Trophoblast cell (in vitro differentiated cells and primary cell): ENCODE measurements around the gene AGBL4.

ENCODE experiments used
- DNase-seq, 2 donors: peaks; one replicate each; pipeline ENCODE4 v3.0.0-alpha.2; 2016
- H2AFZ ChIP-seq: 2 replicates; pipeline ENCODE4 v1.6.1; 2013; ENCODE audit warnings: low read length, moderate library complexity, mild to moderate bottlenecking; ENCODE audit not compliant: insufficient read depth, poor library complexity
- H2AK5ac ChIP-seq: 2 replicates; pipeline ENCODE4 v1.6.1; 2013; ENCODE audit warnings: mild to moderate bottlenecking, low read length
- H2BK120ac ChIP-seq: 2 replicates; pipeline ENCODE4 v1.6.1; 2013; ENCODE audit warnings: low read length, mild to moderate bottlenecking, moderate library complexity; ENCODE audit not compliant: insufficient read depth, poor library complexity
- H2BK12ac ChIP-seq: 2 replicates; pipeline ENCODE4 v1.6.1; 2013; ENCODE audit warnings: mild to moderate bottlenecking, low read length, moderate library complexity
- H2BK5ac ChIP-seq: 2 replicates; pipeline ENCODE4 v1.6.1; 2013; ENCODE audit warnings: low read length, low read depth, moderate library complexity, mild to moderate bottlenecking; ENCODE audit not compliant: poor library complexity
- H3K14ac ChIP-seq: 2 replicates; pipeline ENCODE4 v1.6.1; 2013; ENCODE audit warnings: mild to moderate bottlenecking, low read length
- H3K18ac ChIP-seq: 2 replicates; pipeline ENCODE4 v1.6.1; 2013; ENCODE audit warnings: mild to moderate bottlenecking, low read length
- H3K23ac ChIP-seq: 2 replicates; pipeline ENCODE4 v1.6.1; 2013; ENCODE audit warnings: low read length
- H3K27ac ChIP-seq: 2 replicates; pipeline ENCODE4 v1.5.1; 2013; ENCODE audit warnings: low read depth, mild to moderate bottlenecking, inconsistent platforms, low read length, moderate library complexity
- H3K27me3 ChIP-seq: 2 replicates; pipeline ENCODE4 v1.6.1; 2013; ENCODE audit warnings: inconsistent platforms, mild to moderate bottlenecking, low read length, moderate library complexity; ENCODE audit not compliant: insufficient read depth
- H3K36me3 ChIP-seq, 2 experiments: 1 replicate in 1 of 2; 2 replicates in 1 of 2; pipeline ENCODE4 v1.6.1; 2013; ENCODE audit warnings: low read length in 2 of 2, mild to moderate bottlenecking in 2 of 2, moderate library complexity in 1 of 2; ENCODE audit not compliant: insufficient read depth in 2 of 2, control insufficient read depth in 1 of 2
- H3K4ac ChIP-seq: 2 replicates; pipeline ENCODE4 v1.6.1; 2013; ENCODE audit warnings: low read depth, mild to moderate bottlenecking, low read length, moderate library complexity
- H3K4me1 ChIP-seq, 2 experiments: 1 replicate in 1 of 2; 2 replicates in 1 of 2; pipeline ENCODE4 v1.6.1; 2013; ENCODE audit warnings: low read length in 2 of 2, mild to moderate bottlenecking in 2 of 2, moderate library complexity in 1 of 2; ENCODE audit not compliant: insufficient read depth in 2 of 2, control insufficient read depth in 1 of 2
- H3K4me2 ChIP-seq: 2 replicates; pipeline ENCODE4 v1.6.1; 2013; ENCODE audit warnings: inconsistent platforms, mild to moderate bottlenecking, low read length, moderate library complexity
- H3K4me3 ChIP-seq: 2 replicates; pipeline ENCODE4 v1.5.1; 2013; ENCODE audit warnings: mild to moderate bottlenecking, low read depth, low read length, inconsistent platforms
- H3K79me1 ChIP-seq: one replicate; pipeline ENCODE4 v1.6.1; 2013; ENCODE audit warnings: low read length
- H3K79me2 ChIP-seq: 2 replicates; pipeline ENCODE4 v1.6.1; 2013; ENCODE audit warnings: low read length, mild to moderate bottlenecking; ENCODE audit not compliant: control insufficient read depth, insufficient read depth, poor library complexity
- H3K9ac ChIP-seq: 2 replicates; pipeline ENCODE4 v1.6.1; 2013; ENCODE audit warnings: mild to moderate bottlenecking, low read length
- H3K9me3 ChIP-seq: 2 replicates; pipeline ENCODE4 v1.6.1; 2013; ENCODE audit warnings: low read depth, mild to moderate bottlenecking, control low read depth, inconsistent platforms, low read length; ENCODE audit not compliant: insufficient read depth
- H4K12ac ChIP-seq: 2 replicates; pipeline ENCODE4 v1.6.1; 2013; ENCODE audit warnings: low read depth, mild to moderate bottlenecking, low read length, moderate library complexity
- H4K8ac ChIP-seq: 2 replicates; pipeline ENCODE4 v1.6.1; 2013; ENCODE audit warnings: low read depth, mild to moderate bottlenecking, low read length, moderate library complexity
- H4K91ac ChIP-seq: one replicate; pipeline ENCODE4 v1.6.1; 2013; ENCODE audit warnings: low read depth, mild to moderate bottlenecking, low read length, moderate library complexity
- WGBS: extraction: QIAGEN DNeasy Blood & Tissue Kit; methylation state at CpG from one replicate; pipeline ENCODE4 v1.1.7; 2013; ENCODE audit warnings: missing lambda C conversion rate; ENCODE audit not compliant: insufficient read length, insufficient coverage; ENCODE audit errors: extremely low coverage; 5-methylcytosine and 5-hydroxymethylcytosine counted together

Gene AGBL4

DNA sequence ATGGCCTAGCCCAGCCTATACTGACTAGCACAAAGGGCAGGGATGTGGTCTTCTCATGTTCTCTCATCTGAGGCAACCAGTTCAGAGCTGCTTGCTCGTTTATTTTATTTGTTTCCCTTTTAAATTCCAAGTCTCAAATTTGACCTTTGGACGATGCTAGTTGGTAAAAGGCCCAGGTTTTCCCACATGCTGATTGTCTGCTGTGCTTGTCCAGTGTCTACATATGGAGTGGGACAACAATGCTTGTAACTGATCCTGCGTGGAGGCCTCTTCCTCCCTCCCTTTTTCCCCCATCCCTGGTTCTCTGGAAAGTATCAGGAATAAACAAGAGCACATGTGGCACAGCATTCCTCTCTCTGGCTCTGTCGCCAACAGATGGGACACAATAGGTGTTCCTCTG, 1213.0 kb downstream of the AGBL4 start:
- Histone ChIP-seq H3K27me3 (no peaks in the 10 kb centered on the region), H4K91ac (no peak overlapping the region), H2BK5ac (no peak overlapping the region), H3K4me1 (no peaks in the 10 kb centered on the region), H3K4me3 (no peak overlapping the region), H2AFZ (no peak overlapping the region), H3K4ac (no peak overlapping the region), H3K79me2 (no peaks in the 10 kb centered on the region), H3K23ac (no peak overlapping the region), H3K79me1 (no peaks in the 10 kb centered on the region), H4K12ac (no peak overlapping the region), H3K18ac (no peak overlapping the region), H2AK5ac (no peak overlapping the region), H2BK12ac (no peak overlapping the region), H2BK120ac (no peak overlapping the region), H3K27ac (no peak overlapping the region), H4K8ac (no peak overlapping the region), H3K9me3 (no peaks in the 10 kb centered on the region), H3K9ac (no peak overlapping the region), H3K36me3 (no peaks in the 10 kb centered on the region), H3K14ac (no peak overlapping the region), H3K4me2 (no peak overlapping the region)
- DNase-seq: no peak
- WGBS: no CpG with 5 or more reads among the region's 4 CpGs

DNA sequence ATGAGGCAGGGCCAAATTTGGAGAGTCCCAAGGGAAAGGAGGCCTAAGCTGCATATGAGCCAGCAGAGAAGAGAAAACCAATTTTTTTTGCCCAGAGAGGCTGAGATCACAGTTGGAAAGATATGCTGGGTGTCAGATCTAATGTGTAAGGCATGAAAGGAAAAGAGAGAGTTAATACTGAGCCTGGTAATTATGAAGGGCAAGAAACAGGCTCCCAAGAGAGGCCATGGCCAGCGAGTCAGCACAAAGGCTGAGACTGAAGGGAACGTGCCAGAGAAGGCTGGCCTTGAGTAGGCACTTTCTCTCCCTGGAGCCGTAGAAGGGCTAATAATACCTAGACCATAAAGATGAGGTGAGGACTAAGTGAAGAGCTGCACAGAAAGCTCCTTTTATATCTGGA, 1215.3 kb downstream of the AGBL4 start:
- no peaks in the 10 kb centered on the region for H3K4me1 ChIP-seq
- H3K36me3 ChIP-seq: no peaks in the 10 kb centered on the region
- H2BK120ac ChIP-seq: no peak overlapping the region
- H2BK12ac ChIP-seq: no peak overlapping the region
- H3K9ac ChIP-seq: no peak overlapping the region
- H3K27me3 ChIP-seq: no peaks in the 10 kb centered on the region
- H3K79me2 ChIP-seq: no peaks in the 10 kb centered on the region
- no peaks in the 10 kb centered on the region for H3K79me1 ChIP-seq
- no peak overlapping the region for H4K91ac ChIP-seq
- H4K8ac ChIP-seq: no peak overlapping the region
- H2AFZ ChIP-seq: no peak overlapping the region
- H3K4me2 ChIP-seq: no peak overlapping the region
- no peak overlapping the region for H4K12ac ChIP-seq
- no peak for DNase-seq
- H2AK5ac ChIP-seq: no peak overlapping the region
- H3K27ac ChIP-seq: no peak overlapping the region
- H3K9me3 ChIP-seq: no peaks in the 10 kb centered on the region
- no peak overlapping the region for H3K23ac ChIP-seq
- H3K4me3 ChIP-seq: no peak overlapping the region
- H3K14ac ChIP-seq: no peak overlapping the region
- no peak overlapping the region for H2BK5ac ChIP-seq
- no peak overlapping the region for H3K4ac ChIP-seq
- WGBS: no CpG with 5 or more reads among the region's 3 CpGs
- no peak overlapping the region for H3K18ac ChIP-seq

DNA sequence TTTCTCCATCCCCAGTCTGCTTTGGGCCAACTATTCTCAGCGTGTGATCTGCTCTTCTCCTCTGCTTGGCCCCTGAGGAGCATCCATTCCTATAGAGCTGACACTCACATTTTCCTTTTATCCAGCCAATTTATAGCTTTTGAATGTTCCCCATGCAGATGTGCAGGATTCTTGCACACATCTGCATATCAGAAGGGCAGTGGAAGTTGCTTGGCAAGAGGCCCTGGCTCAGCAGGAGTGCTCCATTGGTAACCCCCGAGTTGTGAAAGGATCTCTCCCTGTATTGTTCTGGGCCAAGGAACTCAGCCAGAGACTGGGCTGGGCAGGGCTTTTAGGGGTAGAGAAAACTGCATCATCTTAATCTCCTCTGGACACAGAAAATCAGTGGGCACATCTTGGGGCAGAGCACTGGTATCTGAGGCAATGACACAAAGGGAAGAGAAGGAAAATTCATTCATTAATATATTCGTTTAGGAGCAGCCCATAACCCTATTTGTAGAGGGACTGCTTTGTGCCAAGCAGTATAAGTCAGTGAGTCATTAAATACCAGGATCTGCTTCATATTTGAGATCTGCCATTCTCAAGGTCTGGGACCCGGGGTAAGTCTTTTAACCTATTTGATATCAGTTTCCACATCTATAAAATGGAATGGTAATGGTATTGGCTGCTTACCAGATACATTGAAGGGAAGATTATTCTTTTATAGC, 1216.0 kb downstream of the AGBL4 start:
- H3K79me2 ChIP-seq: no peaks in the 10 kb centered on the region
- no CpG with 5 or more reads among the region's 4 CpGs for WGBS
- H3K27ac ChIP-seq: no peak overlapping the region
- H2BK120ac ChIP-seq: no peak overlapping the region
- no peak overlapping the region for H4K8ac ChIP-seq
- H3K4me3 ChIP-seq: no peak overlapping the region
- no peaks in the 10 kb centered on the region for H3K79me1 ChIP-seq
- no peak overlapping the region for H3K23ac ChIP-seq
- H2AK5ac ChIP-seq: no peak overlapping the region
- H3K36me3 ChIP-seq: no peaks in the 10 kb centered on the region
- H3K27me3 ChIP-seq: no peaks in the 10 kb centered on the region
- H3K4me2 ChIP-seq: no peak overlapping the region
- no peak overlapping the region for H2BK5ac ChIP-seq
- H4K12ac ChIP-seq: no peak overlapping the region
- H3K4me1 ChIP-seq: no peaks in the 10 kb centered on the region
- H3K9ac ChIP-seq: no peak overlapping the region
- H3K14ac ChIP-seq: no peak overlapping the region
- no peak overlapping the region for H2BK12ac ChIP-seq
- no peak for DNase-seq
- H3K4ac ChIP-seq: no peak overlapping the region
- no peak overlapping the region for H2AFZ ChIP-seq
- no peak overlapping the region for H4K91ac ChIP-seq
- H3K18ac ChIP-seq: no peak overlapping the region
- no peaks in the 10 kb centered on the region for H3K9me3 ChIP-seq

DNA sequence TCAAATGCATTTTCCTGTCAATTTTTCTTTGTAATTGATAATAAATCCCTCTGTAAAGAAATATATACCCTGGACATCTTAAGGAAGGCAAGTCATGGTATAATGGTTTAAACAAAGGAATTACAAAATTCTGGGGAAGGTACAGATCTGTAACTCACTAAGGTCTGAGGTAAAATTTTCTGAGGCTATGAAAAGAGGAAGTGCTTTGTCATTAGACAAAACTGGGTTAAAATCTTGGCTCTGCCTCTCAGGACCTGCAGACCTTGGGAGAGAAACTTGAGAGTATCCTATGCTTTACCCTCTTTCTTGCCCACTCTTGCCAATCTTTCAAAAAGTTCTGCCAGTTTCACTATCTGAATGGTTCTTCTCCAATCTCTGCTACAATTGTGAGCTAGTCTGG, 1220.3 kb downstream of the AGBL4 start:
- no peak for DNase-seq
- Histone ChIP-seq H3K9me3 (peaks cover 2% of the 10 kb centered on the region), H2BK12ac (no peak overlapping the region), H3K36me3 (no peaks in the 10 kb centered on the region), H3K4me1 (no peaks in the 10 kb centered on the region), H4K8ac (no peak overlapping the region), H2BK5ac (no peak overlapping the region), H3K4ac (no peak overlapping the region), H3K23ac (no peak overlapping the region), H2AFZ (no peak overlapping the region), H3K14ac (no peak overlapping the region), H2AK5ac (no peak overlapping the region), H3K4me3 (no peak overlapping the region), H3K79me2 (no peaks in the 10 kb centered on the region), H3K9ac (no peak overlapping the region), H3K27ac (no peak overlapping the region), H4K12ac (no peak overlapping the region), H3K27me3 (no peaks in the 10 kb centered on the region), H3K79me1 (no peaks in the 10 kb centered on the region), H4K91ac (no peak overlapping the region), H3K4me2 (no peak overlapping the region), H3K18ac (no peak overlapping the region), H2BK120ac (no peak overlapping the region)
